HL-60/S4 treated with phorbol 12-myristate 13-acetate at 8.2 ng/mL for 4 days and 3 days (cell line): ENCODE measurements around the gene INTS14.

ENCODE experiments used
- in situ Hi-C: fragments of 300-500 bp; cut with MboI; formaldehyde crosslinking; loops from 2 replicates; pipeline ENCODE4 v1.15.0; 2022; ENCODE audit warnings: low sequenced_read_pairs

INTS14 gene

DNA sequence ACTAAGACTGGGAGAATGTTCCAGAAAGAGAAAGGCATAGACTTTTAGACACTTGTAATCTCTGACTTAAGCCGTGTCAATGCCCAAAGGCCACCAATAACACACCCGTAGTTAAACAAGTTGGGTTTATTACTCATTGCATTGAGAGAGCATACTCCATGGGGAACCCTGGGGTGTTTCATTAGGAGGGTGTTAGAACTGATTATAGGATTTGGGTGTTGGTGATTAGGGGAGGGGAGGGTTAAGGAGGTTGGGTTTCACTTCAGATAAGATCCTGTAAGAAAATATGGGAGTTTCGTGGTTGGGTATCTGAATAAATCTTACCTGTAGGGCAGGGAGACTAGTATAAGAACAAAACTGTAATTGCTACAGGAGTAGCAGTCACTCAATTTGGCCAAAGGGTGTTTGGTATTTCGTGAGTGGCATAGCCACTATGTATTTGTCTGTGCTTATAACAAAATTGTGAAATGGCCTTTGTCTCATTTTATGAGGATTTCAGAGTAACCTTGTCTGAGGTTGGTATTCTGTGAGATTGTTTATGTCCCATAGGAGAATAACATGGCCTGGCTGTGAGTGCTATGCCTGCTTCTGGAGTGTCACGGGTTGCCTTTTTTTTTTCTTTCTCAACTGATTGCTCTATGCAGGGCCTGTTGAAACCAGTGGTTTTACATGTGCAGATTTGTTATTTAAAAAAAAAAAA lies 77.7 kb downstream of the INTS14 start:
- in situ Hi-C loops: no loop called here

- in situ Hi-C loops: no loop called here
These were observed 78.2 kb downstream of the INTS14 start for GRCh38 chr15:65532738-65533051.

DNA sequence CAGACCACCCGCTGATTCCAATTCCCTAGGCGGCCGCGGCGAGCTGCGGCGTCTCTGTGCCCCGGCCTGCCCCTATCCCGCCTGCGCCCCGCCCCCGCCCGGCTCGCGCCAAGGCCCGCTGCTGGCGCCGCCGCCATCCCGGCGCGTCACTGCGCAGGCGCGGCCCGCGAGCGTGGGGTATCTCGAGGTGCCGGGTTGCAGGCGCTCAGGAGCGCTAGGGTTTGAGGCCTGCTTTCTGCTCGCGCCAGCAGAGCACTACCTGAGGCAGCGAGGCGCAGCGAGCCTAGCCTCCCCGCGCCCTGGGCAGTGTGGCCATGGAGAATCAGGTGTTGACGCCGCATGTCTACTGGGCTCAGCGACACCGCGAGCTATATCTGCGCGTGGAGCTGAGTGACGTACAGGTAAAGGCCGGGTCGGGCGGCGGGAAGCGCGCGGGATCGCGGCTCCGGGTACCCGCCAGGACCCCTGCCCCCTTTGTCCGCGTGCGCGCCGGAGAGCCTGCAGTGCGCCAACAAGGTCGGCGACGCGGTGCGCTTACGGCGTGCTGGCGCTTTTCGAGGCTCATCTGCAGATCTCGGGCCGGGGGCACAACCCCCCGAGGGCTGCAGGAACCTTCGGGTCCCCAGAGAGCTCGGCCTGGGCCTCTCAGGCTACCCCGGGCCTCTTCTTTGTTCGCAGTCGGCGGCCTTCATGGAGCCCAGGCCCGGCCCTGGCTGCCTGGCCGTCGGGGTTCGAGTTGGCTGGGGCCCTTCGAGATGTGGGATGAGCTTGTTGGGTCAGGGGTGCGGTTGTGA lies 80.4 kb downstream of the INTS14 start, which contains the start of gene HACD3:
Gene HACD3 (plus strand): TSS at position 146 of the 794 bp plus-strand sequence. CDS start 169 bp downstream, at position 315.
- in situ Hi-C loops: no loop called here

DNA sequence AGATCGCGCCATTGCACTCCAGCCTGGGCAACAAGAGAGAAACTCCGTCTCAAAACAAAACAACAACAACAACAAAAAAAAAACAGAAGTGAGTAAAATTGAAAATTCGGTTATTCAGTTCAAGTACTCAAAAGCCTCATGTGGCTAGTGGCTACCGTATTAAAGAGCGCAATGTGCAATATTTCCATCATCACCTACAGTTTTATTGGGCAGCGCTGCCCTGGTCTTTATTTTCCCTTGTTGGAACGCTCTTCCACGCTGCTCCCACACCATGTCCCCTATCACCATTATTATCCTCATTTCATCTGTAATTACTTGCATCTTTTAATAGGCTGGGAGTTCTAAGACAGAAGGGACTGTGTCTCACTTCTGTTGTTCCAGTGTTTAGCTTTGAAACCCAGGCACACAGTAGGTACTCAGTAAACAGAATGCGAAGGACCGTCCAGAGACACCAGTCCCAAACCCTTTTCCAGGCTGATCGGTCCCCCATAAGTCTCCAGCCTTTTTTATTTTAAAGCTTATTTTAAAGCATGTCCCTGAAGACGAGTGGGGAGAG lies 81.1 kb downstream of the INTS14 start:
- in situ Hi-C loops: no loop called here
